GM21717 (cell line): ENCODE data around the gene PDE8A.
"Not testable (repeated sequence)": the region's sequence is repeated elsewhere in the genome, so short reads cannot be mapped to it uniquely, and the experiment has no call there.

Experiments used
- ATAC-seq: cut with Tn5 transposase; IDR thresholded peaks from one replicate; pipeline ENCODE4 v1.9.1; 2021; ENCODE audit warnings: mild to moderate bottlenecking, moderate library complexity; ENCODE audit not compliant: unreplicated experiment

PDE8A gene

GRCh38 chr15:84988909-84989644 lies 7.4 kb downstream of the PDE8A start:
- no peak for ATAC-seq

DNA sequence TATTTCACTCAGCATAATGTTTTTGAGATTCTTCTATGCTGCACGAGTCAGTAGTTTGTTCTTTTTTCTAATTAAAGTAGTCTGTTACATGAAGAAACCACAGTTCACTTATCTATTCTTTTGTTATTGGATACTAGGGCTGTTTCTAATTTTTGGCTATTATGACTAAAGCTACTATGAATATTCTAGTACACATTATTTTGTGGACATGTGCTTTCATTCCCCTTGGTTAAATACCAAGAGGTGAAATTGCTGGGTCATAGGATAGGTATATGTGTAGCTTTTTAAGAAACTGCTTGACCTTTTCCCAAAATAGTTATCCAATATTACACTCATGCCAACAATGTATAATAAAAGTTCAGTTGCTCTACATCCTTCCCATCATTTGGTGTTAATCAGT lies 8.9 kb downstream of the PDE8A start:
- no peak for ATAC-seq

DNA sequence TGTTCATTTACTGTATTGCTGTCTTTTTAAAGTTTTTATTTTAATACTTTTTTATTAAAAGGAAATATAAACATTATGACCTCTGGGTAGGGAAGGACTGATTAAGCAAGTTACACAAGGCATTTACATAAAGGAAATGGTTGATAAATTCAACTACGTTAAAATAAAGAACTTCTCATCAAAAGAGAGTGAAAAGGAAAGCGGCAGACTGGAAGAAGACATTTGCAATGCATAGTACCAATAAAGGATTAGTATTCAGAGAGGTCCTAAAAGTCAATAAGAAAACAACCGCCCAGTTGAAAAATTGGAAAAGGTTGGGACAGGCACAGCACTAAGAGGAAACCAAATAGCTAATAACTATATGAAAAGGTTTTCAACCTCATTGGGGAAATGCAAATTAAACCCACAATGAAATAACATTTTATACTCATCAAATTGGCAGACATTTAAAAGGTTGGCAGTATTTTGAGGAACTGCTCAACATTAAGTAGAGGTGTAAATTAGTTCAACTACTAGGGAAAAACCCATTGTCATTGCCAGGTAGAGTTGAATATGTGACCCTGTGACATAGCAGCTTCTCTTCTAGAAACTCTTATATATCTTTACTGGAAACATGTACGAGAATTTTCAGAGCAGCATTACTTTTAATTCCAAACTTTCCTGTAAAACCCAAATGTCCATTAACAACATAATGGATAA lies 9.5 kb downstream of the PDE8A start:
- ATAC-seq = no peak

DNA sequence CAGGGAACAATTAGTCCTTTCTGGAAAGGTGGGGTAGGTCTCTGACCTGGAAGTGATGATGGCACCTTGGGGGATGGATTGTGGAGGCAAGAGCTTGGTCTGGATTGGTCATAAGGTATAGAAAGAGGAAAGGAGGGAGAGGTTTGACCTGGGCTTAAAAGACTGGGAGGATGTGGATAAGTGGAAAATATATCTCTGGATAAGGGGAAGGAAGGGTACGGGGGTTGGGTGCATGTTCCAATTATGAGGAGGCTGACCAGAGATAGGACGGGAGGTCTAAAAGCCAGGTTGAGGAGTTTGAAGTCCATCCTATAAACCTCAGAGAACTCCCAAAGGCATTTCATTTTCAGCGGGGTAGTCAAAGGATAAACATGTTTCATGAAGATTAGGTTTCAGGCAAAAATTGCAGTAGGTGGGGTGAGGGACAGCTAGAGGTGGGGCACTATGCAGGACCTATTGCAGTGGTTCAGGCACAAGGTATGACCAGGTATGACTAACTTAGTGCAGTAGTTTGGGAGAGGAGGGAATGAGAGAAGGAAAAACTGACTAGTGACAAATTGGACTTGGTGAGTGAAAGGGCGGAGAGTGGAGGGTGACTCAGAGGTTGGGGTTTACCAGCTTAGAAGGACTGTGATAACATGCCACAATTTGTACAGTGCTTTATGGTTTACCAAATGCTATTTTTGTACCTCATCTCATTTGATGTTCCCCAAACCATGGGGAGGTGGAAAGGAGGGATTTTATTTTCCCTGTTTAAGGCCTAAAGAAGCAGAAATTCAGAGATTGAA lies 10.7 kb downstream of the PDE8A start:
- ATAC-seq = no peak

DNA sequence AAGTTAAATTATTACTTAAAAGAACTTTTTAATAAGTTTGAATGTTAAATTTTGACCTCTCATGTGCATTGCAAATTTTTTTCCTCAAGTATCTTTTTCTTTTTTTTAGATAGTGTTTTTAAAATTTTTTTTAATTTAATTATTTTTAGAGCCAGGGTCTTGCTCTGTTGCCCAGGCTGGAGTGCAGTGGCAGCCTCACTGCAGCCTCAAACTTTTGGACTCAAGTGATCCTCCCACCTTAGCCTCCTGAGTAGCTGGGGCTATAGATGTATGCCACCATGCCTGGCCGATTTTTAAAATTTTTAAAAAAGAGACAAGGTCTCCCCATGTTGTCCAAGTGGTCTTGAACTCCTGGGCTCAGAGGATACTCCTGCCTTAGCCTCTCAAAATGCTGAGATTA lies 14.4 kb downstream of the PDE8A start:
- ATAC-seq = no peak

- not testable (repeated sequence) for ATAC-seq
These were observed 15.1 kb downstream of the PDE8A start for GRCh38 chr15:84996714-84997113.

DNA sequence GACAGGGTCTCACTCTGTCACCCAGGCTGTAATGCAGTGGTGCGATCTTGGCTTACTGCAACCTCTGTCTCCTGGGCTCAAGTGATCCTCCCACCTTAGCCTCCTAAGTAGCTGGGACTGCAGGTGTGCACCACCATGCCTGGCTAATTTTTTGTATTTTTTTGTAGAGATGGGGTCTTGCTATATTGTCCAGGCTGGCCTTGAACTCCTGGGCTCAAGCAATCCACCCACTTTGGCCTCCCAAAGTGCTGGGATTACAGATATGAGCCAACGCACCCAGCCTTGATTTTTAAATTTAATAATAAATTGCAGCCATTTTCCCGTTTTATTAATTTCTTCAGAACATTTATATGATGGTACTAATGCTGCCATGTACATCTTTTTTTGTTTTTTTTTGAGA lies 15.6 kb downstream of the PDE8A start:
- not testable (repeated sequence) for ATAC-seq

DNA sequence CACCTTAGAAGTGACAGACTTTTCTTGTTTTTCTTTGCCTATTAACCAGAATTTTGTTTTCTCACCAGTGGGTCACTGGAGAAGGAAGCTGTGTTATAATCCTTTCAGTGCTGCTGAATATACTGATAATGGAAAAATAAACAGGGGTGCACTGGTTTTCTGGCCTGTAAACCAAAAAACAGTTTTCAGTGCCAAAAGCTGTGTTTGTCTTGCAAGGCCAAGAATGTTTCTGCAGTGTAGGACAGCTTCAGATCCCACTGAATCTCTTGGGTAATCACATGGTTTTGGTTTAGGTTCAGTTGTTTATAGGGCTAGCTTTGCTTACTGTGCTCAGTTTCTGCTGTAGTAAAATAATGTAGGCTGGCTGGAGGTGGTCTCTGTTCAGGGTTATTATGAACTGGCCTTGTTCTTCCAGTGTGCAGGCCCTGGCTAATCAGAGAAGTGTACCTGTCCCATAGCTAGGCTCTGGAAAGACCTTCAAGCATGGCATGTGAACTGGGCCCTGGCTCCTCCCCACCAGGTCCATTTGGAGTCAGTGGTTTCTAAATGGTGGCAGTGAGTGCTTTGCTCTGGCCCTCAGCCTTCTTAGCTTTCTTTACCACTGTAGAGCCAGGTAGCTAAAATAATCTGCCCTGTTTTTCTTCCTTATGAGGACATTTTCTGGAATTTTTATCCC lies 18.7 kb downstream of the PDE8A start:
- no peak for ATAC-seq

DNA sequence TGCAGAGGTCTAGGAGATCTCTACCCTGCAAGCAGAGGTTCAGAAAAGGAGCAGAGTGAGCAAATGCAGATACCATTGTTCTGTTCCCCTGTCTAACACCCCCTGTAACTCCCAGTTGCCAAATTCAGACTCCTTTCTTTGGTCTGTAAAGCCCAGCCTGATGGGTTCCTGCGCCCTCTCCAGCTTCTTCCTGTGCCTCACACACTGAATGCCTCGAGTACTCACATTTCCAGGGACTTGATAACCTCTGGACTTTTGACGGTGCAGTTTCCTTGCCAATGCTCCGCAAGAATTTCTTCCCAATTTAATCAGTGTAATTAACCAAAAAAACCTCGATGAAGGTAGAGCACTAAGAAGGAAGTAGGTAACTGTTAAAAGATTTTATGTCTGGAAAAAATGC lies 19.3 kb downstream of the PDE8A start:
- no peak for ATAC-seq

- ATAC-seq = no peak
These were observed 20.9 kb downstream of the PDE8A start for GRCh38 chr15:85002517-85002916.

DNA sequence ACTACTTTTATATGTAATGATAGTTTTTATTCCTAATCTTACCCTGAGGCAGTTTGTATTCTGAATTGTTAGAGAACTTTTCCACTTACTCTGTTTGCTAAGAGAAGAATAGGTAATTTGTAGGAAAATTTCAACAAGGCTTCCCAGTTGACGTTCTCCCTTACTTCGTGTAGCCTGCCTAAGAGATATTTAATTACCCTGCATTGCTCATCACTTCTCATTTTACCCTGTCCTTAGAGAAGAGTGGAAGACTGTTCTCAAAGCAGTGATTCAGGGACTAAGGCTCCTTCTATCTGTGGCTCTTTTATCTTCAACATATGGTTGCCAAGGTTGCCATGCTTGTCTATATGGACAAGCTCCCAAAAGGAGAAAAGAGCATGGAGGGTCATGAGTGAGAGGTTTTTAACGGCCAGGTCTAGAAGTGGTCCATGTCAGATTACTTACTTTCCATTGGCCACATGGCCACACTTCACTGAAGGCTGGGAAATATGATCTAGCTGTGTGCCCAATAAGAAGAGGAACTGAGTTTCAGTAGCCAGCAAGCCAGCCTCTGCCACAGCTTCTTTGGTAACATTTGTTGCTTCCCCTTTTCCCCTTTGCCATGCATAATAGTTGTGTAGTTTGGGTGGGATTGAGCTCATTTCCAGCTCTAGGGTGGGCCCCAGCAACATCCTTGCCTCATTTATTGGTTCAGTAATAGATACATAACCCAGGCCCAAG lies 22.1 kb downstream of the PDE8A start:
- ATAC-seq = no peak

- no peak for ATAC-seq
These were observed 22.9 kb downstream of the PDE8A start for GRCh38 chr15:85004550-85004949.

- ATAC-seq = no peak
These were observed 23.7 kb downstream of the PDE8A start for GRCh38 chr15:85005319-85005718.

- no peak for ATAC-seq
These were observed 24.1 kb downstream of the PDE8A start for GRCh38 chr15:85005746-85006145.

- ATAC-seq = no peak
These were observed 24.5 kb downstream of the PDE8A start for GRCh38 chr15:85006201-85006600.

DNA sequence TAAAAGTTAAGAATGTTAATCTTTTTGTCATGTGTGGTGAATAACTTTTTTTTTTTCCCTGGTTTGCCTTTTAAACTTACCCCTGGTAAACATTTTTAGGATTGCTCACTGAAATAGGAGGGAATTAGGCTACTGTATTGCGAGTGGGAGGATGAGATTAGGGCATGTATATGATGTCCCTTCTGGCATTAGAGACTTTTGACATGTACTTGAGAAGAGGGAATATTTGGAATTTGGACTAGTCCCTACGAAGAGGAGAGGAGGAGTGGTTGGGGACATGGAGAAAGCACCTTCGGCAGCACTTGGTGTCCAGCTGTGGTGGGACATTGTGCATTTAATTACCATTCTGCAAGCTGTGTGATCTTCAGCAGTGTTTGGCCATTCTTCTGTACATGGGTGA lies 25.0 kb downstream of the PDE8A start:
- no peak for ATAC-seq

DNA sequence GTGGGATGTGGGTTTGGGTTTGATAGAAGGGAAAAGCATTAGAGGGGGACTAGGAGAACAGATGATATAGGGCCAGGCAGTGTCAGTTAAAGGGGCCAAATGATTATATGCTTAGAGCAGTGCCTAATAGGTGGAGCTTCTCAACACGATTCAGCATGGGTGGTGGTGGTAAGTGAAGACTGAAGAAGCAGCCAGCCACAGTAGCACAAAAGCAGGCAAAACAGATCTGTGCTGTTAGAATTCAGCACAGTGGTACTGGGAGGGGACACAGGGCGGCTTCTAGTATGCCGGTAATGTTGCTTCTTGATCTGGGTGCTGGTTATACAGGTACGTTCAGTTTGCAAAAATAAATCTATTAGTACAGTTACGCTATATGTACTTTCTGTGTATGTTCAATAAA lies 25.5 kb downstream of the PDE8A start:
- ATAC-seq = no peak

GRCh38 chr15:85007741-85008397 lies 26.2 kb downstream of the PDE8A start:
- ATAC-seq = no peak

GRCh38 chr15:85008474-85009260 lies 27.0 kb downstream of the PDE8A start:
- ATAC-seq = no peak
